ENCODE measurements around the gene CCSER2.
"Not testable (repeated sequence)": the region's sequence is repeated elsewhere in the genome, so short reads cannot be mapped to it uniquely, and the experiment has no call there.

Gene CCSER2

DNA sequence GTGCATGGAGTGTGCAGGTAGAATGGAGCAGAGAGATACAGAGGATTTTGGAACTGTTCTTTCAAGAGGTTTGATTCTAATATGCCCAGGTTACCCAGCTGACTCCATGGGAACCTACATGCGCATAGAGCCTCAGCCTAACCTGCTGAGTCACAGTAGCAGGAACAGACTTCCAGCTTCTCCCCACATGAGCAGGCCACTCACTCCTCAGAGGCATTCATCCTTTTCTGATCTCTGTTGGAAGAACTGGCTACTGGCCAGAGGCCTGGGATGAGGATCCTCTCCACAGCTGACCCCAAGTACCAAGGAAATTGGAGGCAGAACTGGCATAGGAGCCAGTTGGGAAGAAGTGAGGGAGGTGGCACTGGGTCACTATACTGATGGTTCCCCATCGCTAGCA, 17.9 kb upstream of the CCSER2 start:
- DNase-seq: no peak

DNA sequence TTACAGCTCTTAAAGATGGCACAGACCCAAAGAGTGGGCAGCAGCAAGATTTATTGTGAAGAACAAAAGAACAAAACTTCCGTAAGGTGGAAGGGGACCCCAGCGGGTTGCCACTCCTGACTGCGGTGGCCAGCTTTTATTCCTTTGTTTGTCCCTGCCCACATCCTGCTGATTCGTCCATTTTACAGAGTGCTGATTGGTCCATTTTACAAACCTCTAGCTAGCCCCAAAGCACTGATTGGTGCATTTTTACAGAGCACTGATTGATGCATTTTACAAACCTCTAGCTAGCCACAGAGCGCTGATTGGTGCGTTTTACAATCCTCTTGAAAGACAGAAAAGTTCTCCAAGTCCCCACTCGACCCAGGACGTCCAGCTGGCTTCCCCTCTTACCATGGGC, 16.8 kb upstream of the CCSER2 start:
- DNase-seq: no peak

DNA sequence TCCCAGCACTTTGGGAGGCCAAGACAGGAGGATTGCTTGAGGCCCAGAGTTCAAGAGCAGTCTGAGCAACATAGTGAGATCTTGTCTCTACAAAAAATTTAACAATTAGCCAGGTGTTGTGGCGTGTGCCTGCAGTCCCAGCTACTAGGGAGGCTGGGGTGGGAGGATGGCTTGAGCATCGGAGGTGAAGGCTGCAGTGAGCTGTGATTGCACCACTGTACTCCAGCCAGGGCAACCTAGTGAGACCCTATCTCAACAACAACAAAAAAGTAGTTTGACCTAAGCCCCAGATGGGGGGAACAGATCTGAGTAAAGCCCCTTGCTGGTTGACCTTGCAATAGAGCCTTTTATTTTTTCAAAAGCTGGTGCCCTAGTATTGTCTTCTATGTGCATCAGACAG, 15.6 kb upstream of the CCSER2 start:
- DNase-seq: no peak

DNA sequence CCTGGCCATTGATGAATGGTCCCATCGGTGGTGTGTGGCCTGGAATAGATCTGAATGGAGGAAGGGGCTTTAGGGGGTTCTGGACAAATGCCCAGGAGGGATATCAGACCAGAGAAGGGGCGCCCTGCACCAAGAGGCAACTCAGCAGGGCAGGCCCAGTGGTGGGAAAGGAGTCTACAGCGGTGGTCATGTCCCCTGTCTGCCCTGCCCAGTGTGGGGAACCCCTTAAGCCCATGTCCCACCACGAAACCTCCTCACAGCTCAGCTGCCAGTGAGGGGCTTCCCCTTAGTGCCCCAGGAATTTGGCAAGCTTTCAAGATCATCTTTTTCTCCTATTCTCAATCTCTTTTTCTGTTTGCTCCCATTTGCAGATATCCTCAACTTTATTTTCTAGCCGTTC, 14.1 kb upstream of the CCSER2 start:
- no peak for DNase-seq

DNA sequence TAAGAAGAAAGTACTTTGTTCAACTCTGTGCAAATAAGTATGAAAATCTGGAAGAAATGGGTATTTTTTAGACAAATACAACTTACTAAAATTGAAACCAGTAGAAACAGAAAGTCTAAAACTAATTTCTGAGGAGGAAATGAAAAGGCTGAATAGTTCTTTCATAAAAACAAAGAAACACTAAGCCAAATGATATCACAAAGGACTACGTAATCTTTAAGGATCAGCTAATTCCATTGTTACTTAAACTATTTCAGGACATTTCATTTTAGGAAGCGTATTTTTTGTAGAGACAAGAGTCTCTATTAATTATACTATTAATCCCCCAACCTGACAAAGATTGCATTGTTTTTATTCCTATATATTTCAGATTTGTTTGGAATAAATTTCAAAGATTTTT, 11.2 kb upstream of the CCSER2 start:
- no peak for DNase-seq

DNA sequence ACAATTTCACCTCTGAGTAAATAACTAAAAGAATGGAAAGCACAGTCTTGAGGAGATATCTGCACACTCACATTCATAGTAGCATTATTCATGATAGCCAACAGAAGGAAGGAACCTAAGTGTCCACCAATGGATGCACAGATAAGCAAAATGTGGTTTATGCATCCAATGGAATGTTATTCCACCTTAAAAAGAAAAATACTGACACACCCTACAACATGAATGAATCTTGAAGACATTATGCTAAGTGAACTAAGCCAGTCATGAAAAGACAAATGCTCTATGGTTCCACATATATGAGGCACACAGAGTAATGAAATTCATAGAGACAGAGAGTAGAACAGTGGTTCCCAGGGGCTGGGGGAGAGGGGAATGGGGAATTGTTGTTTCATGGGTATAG, 6.5 kb upstream of the CCSER2 start:
- no peak for DNase-seq

DNA sequence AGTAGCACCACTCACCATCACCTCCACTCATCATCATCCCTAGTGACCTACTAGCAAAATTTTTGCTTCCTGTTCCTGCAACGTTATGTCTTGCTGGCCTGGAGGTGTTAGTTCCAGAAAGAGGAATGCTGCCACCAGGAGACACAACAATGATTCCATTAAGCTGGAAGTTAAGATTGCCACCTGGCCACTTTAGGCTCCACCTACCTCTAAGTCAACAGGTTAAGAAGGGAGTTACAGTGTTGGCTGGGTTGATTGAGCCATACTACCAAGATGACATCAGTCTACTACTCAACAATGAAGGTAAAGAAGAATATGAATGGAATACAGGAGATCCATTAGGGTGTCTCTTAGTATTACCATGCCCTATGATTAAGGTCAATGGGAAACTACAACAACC, 4.8 kb upstream of the CCSER2 start:
- not testable (repeated sequence) for DNase-seq

DNA sequence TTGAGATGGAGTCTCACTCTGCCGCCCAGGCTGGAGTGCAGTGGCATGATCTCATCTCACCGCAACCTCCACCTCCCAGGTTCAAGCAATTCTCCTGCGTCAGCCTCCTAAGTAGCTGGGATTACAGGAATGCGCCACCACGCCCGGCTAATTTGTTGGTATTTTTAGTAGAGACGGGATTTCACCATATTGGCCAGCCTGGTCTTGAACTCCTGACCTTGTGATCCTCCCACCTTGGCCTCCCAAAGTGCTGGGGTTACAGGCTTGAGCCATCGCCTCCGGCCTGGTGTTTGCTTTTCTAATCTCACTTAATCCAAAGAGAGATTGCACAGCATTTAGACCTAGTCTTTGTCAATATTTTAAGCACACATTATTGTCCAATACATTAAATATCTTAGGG, 1.4 kb upstream of the CCSER2 start:
- not testable (repeated sequence) for DNase-seq

DNA sequence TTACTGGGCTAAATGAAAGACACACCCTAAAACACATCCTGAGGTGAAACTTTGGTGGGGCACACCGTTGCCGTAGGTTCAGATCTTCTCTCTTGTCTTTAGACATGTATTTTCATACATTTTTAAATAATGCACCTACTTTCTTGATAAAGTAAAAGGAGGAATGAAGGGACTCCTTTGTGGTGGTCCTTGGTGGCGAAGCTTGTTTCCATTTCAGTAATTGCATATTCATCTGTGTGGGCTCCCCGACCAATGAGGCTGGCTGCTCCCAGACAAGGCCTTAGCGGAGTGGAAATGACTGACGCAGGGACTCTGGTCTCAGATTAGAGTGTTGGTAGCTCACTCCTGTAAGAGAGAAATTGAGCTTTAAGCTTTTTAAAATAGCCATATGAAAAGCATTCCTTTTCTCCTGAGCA, 815 bp downstream of the CCSER2 start:
- peak in 2 of 51 donors; percentile 3 to 33 for DNase-seq

DNA sequence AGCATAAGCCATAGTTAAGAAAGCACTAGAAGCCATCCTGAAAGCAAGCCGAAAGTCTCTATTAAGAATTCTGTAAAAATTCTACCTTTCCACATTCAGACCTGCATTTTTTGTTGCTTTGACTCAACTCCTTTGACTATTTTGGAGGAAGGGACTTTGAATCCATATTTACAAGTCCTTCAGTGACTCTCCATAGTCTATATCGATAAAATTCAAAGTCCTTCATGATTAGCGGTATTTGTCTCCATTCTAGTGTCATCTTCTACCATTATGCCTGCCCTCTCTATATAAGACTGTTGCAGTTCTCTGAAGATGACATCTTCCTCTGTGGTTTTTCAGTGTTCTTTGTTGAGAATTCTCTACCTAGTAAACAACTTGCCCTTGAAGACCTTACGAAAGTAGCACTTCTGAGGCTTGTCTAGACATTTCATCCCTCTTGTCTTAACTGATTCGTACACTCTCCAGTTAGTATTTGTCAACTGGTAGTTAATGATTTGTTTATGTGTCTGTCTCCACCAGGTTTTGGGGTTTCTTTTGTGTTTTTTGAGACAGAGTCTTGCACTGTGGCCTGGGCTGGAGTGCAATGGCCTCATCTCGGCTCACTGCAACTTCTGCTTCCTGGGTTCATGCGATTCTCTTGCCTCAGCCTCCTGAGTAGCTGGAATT, 1.7 kb downstream of the CCSER2 start:
- DNase-seq: no peak

DNA sequence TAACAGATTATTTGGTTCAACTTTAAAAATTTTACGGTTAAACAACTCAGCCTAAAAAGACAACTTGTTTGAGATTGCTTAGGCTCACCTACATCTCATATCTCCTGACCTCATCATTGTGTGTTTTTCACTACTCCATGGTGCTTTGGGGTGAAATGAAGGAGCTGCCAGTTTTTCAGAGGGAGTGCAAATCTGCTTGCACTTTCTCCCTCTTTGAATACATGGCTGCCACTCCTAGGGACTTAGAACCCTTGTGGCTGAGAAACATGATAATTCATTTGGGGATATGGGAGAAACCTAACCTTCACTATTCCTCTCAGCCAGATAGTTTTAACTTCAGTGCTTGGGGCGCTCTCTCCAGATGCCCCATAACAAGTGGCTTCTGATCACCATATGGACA, 2.7 kb downstream of the CCSER2 start:
- no peak for DNase-seq

DNA sequence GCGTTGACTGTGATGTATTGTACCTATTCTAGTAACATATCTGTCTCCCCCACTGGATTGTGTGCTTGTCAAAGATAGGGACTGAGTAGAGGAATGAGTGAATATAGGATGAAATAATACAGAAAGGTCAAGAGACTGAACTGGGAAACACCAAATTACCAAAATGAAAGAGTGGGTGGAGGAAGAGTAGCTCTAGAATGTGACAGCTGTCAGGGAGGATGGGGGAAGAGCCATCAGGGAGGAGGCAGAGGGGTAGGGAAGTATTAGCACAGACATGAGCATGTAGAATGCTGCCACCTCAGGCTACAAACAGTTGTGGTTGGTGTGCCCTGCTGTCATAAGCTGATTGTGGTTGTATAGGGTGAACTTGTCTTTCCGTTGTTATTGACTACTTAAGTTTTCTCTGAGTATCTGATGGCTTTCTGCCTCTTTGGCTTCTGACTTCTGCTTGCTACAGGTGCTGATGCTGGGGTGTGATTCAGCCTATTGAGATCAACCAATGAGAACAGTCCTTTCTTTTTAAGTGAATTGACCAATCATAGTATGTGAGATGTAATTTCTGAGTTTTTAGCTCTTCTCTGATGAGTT, 5.6 kb downstream of the CCSER2 start:
- DNase-seq: no peak

DNA sequence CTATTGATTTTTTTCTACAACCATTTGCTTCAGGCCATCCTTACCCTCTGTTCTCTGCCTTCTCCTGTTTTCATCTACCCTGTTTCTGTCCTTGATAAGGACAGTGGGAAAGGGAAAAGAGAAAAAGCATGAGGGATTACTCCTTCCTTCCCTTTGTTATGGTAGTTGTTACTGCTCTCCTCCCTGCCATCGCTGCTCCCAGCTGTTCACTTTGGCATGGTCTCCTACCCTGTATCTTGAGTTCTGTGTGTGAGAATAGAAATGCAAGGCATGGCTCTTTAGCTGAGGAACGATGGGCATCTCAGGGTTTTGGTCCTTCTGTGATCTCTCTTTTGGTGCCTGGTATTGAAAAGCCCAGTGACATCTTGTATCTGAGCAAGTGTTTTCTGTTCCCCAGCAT, 6.4 kb downstream of the CCSER2 start:
- no peak for DNase-seq

DNA sequence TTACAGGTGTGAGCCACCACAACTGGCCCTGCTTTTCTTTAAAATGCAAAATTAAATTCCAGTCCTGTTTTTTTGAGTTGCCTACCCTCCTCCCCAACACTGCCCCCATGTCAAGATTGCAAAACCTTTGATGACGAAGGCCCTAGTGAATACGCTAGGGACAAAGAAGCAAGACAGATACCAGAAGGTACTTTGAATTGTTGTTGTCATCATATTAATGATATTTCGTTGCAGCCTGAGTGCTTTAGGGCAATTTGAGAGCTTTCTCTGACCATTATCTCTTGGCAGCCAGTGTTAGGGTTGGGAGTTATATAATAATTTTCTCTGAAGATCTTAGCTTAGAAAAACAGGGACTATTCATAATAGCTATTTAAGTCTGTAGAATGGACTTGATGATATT, 7.1 kb downstream of the CCSER2 start:
- no peak for DNase-seq

DNA sequence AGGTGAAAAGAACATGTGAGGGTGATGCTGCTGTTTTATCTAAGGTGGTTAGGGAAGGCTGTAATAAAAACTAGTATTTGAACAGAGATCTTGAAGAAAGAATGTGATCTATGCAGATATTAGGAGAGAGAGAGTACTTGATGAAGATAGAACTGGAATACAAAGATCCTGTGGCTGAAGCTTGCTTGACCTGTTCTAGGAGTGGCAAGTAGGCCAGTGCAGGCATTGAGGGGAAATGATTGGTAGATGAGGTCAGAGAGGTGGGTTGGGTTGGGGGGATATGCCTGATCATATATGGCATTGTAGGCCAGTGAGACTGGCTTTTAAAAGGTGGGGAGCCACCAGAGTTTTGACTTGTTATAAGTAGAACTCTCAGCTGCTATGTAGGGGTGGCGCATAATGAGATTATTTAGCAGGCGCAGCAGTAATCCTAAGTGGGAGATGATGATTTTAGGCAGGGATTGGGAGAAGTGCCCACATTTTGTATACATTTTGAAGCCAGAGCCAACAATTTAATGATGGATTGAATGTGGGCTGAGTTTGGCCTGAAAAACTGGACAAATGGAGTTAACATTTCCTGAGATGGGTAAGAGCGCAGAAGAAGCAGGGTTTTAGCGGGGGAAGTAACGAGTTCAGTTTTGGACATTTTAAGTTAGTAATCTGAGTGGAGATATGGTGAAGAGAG, 8.2 kb downstream of the CCSER2 start:
- DNase-seq: no peak

DNA sequence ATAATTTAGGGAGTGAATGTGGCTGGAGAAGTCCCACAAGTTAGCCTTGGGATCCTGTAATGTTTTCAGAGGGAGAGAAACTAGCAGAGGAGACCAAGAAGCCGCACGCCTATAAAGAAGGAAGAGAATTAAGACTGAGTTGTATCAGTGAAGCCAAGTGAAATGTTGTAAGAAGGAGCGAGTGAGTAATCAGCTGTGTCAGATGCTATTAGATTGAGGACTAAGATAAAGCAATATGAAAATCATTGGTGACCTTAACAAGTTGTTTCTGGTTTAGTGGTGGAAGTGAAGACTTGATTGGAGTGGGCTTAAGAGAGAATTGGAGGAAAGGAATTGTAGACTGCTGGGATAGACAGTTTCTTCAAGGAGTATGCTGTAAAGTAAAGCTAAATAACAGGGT, 8.8 kb downstream of the CCSER2 start:
- no peak for DNase-seq

DNA sequence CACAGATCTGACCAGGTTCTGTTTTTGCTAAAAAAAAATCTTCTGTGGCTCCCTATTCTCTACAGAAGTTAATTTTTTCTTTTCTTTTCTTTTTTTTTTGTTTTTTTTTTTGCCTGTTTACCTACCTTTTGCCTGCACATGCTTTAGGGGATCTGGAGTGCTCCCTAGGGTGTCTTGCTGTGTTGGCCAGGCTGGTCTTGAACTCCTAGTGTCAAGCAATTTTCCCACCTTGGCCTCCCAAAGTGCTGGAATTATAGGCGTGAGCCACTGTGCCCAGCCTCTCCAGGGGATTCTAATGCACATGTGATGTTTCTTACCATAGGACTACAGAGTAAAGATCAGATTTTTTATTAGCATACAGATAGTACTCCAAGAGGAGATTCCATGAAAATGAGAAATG, 10.6 kb downstream of the CCSER2 start:
- DNase-seq: no peak

DNA sequence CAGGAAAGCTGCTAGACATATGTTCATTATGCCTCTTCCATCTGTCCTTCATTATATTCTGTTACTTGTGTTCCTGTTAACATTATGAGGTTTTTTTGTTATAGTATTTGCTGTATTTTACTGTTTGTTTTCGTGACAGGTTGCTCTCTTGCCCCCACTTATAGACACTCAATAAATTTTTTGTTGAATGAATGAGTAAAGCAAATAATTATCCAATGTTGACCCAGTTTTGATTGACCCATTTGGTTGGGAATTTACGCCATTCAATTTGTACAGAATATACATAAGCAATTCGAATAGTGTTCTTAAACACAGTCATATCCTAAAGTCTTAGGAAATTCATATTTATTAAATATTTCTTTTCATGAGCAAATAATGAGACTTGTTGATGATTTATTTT, 11.8 kb downstream of the CCSER2 start:
- no peak for DNase-seq

DNA sequence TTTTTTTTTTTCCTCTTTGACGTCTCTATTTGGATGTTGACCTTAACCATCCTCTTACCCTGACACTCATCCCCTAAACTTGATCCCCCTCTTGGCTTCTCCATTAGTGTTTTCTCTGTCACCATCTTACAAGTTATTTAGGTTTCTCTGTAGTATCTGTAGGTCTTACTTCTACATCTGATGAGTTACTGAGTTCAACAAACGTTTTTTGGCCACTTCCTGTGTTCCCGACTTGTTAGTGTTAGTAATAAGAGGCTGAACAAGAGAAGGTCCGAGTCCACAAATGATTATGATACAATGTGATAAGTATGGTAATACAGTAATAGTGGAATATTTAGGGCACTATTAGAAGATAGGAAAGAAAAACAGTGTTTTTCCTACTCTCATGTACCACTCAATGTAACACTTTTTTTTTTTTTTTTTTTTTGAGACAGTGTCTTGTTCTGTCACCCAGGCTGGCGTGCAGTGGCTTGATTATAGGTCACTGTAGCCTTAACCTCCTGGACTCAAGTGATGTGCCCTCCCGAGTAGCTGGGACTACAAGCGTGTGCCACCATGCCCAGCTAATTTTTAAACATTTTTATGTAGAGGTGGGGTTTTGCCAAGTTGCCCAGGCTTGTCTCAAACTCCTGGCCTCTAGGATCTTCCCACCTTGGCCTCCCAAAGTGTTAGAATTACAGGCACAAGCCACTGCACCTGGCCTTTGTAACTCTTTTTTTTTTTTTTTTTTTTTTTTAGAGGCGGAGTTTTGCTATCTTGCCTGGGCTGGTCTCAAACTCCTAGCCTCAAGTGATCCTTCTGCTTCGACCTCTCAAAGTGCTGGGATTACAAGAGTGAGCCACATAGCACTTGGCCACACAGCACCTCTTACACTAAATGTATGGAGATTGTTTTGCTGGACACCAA, 12.5 kb downstream of the CCSER2 start:
- DNase-seq: no peak

DNA sequence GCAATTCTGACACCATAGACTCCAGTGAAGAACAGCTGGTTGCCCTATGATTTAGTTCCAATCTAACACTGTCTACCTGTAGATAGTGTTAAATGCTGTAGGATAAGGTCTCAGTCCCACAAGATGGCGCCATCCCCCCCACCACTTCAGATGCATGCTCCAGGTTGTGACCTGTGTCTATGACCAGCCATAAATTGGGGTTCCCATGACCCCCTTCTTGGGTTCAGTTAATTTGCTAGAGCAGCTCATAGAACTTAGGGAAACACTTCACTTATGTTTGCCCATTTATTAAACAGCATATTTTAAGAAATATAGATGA, 13.1 kb downstream of the CCSER2 start:
- no peak for DNase-seq

DNA sequence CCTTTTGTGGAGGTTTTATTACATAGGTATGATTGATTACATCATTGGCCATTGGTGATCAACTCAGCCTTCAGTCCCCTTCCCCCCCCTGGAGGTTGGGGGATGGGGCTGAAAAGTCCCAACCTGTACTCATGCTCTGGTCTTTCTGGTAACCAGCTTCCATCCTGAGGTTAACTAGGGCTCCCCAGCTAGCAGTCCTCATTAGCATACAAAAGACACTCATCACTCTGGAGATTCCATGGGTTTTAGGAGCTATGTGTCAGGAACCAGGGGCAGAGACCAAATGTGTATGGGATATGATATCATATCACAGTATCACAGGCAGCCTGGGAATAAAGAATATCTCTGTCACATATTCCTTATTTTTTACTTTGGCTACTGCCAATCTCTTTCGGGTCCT, 13.6 kb downstream of the CCSER2 start:
- DNase-seq: no peak

DNA sequence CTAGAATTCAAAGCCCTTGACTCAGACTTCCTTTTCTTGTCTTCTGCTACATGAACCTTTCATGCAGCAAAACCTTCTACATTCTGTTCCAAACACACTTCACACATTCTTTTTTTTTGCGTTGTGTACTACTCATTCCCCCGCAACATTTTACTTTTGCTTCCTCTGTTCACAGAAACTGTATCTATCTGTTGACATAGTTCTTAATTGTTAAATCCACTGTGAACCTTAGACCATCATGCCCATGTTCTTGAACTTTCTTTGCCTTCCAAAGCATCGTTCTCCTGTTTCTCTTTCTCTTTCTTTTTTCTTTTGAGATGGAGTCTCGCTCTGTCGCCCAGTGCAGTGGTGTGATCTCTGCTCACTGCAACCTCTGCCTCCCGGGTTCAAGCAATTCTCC, 14.2 kb downstream of the CCSER2 start:
- no peak for DNase-seq

Data from hypothalamus (tissue), 51 donors.